Pancreas (tissue), 10 donors: ENCODE measurements around the gene TTC31. TPM values are rescaled to one million over a fixed set of nuclear protein-coding genes. Genes with fewer than 3 reads are reported as not detected.

Source experiments
- ATAC-seq, 4 donors: fragments of 200-7000 bp; cut with Tn5 transposase; one replicate each; pipeline versions ENCODE4 v1.8.0 to v1.9.1; 2020; ENCODE audit warnings: mild to moderate bottlenecking in 4 of 4, moderate library complexity in 4 of 4
- DNase-seq, 6 donors: peaks; one replicate each; pipeline ENCODE4 v3.0.0-alpha.2; 2020
- FAIRE-seq: peaks from 2 replicates; lab custom pipeline; 2012; peaks lifted over from hg19 to GRCh38; lab: Jason Lieb, UNC
- H3K27ac ChIP-seq, 4 donors: fragments of 200-600 bp; sonication (generic); 1 replicate in 3 of 4; 2 replicates in 1 of 4; pipeline versions ENCODE4 v1.5.0 to v1.8.0; 2020
- H3K27me3 ChIP-seq, 4 donors: fragments of 200-600 bp; one replicate each; pipeline ENCODE4 v1.8.0; 2021
- H3K36me3 ChIP-seq, 3 donors: fragments of 200-600 bp; sonication (generic) in 1 of 3; one replicate each; pipeline versions ENCODE4 v1.5.0 to v1.8.0; 2020 to 2021
- H3K4me1 ChIP-seq, 3 donors: fragments of 200-600 bp; one replicate each; pipeline ENCODE4 v1.8.0; 2021
- H3K4me3 ChIP-seq, 4 donors: fragments of 200-600 bp; sonication (generic) in 2 of 4; one replicate each; pipeline versions ENCODE4 v1.5.0 to v1.8.0; 2020 to 2021
- H3K9me3 ChIP-seq, 4 donors: fragments of 200-600 bp; one replicate each; pipeline ENCODE4 v1.8.0; 2021
- CTCF ChIP-seq, 4 donors: fragments of 200-600 bp; sonication (generic) in 3 of 4; IDR thresholded peaks; one replicate each; pipeline versions ENCODE4 v1.5.0 to v1.8.0; 2021; ENCODE audit warnings: antibody characterized with exemption in 4 of 4
- WGBS, 2 donors: extraction: QIAGEN DNeasy Blood & Tissue Kit; methylation state at CpG; one replicate each; pipeline ENCODE4 v1.1.7; 2013; 5-methylcytosine and 5-hydroxymethylcytosine counted together
- intact Hi-C, 3 donors: fragments of 100-400 bp; cut with DNase I; formaldehyde crosslinking; loops; one replicate each; pipeline versions ENCODE4 v1.11.1 to v1.14.2; 2022
- polyA plus RNA-seq, 2 donors: library from polyadenylated mRNA; stranded (reverse); fragments of 200-250 nt; gene quantifications; one replicate each; pipeline ENCODE4 v1.2.3, GENCODE V29; 2013
- total RNA-seq, 6 donors: library from RNA; stranded (reverse); fragmentation: NEBNext Ultra II Directional in 4 of 6; extraction: Animal tissue kit (Norgen Biotek cat#: 25700) in 4 of 6; gene quantifications; one replicate each; pipeline versions ENCODE4 v1.2.1 to v1.2.4, GENCODE V29; 2021 to 2023
- donor health status: healthy with polysubstance abuse.
- donor health status: DM: no; HTN: no; CAD: no; lungs with moderate emphysema.
- donor health status: DM: no; HTN: no; CAD: no.
- donor health status: control.
- donor health status: control.
- donor health status: Bipolar disorder and iron deficiency.
- donor health status: DM: yes; HTN: yes; CAD: no.
- donor health status: DM: no; HTN: no; CAD: no.
- donor health status: DM: no; HTN: no; CAD: no.
- donor health status: DM: yes; HTN: yes; CAD: no.

Gene TTC31
- total and polyA plus RNA-seq, 8 donors = 10.1 to 21.2 (median 12.1) TPM

DNA sequence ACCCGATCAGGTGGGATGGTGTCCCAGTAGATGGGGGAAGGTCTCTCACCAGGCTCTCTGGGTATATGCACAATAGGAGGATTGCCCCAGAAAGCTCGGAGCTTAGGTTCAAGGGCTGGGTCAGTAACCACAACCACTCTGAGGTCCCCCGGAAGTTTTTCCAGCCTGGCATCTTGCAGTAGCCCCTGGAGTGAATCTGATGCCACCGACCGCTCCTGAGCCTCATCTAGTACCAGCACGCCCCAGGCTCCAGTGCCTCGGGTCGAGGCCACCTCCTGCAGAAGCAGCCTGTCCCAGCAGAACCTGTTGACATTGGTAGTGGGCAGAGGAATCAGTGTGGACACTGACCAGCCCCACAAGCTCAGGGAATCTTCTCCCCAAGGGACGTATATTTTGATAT lies 41.1 kb downstream of the TTC31 start:
- Histone ChIP-seq H3K36me3 (peaks cover 0 to 13% (median 0%) of the 10 kb centered on the region in 3 donors), H3K27ac (no peak overlapping the region), H3K4me1 (peaks cover 7 to 11% (median 7%) of the 10 kb centered on the region in 3 donors), H3K27me3 (peaks cover 0 to 21% (median 3%) of the 10 kb centered on the region in 4 donors), H3K4me3 (no peak overlapping the region), H3K9me3 (no peaks in the 10 kb centered on the region)
- 63 to 78% methylated on average over 9 of the region's 9 CpGs for WGBS, 2 donors
- peak in 1 of 6 donors; percentile 40 for DNase-seq
- FAIRE-seq = no peak
- no peak for TF ChIP-seq CTCF (IDR thresholded peaks at IDR 0.05)
- ATAC-seq = no peak
- intact Hi-C loops = no loop called here

DNA sequence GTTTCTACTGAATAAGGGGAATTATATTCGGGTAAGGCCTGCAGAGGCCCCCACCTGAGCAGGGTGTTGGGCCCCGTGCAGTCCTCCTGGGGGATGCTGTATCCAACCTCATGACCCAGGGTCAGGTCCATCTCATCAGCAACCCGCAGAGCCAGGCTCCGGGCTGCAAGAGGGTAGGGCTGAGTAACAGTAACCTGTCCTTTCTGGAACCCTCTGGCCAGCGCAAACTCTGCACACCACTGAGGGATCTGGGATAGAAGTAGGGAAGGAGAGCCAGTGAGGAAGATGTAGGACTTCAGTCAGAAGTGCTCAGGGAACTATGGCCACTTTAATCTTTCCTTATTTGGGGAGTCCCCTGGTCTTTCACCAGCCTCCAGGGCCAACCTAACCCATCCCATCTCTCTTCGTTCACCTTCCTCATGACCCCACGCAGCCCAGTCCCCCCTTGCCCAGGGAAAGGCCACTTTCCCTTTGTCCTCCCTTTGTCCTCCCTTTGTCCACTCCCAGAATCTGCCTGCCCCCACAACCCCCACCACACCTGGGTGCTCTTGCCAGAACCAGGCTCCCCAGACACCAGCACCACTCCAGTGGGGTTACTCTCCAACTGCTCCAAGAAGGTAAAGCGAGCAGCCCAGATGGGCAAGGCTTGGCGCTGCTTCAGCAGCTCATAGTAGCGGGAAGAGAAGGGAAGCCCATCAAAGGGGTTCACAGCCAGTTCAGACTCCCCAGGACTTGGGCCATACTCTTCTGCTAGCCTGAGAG lies 42.3 kb downstream of the TTC31 start:
- ATAC-seq (no peak), FAIRE-seq (no peak), DNase-seq (peak in 1 of 6 donors; percentile 35)
- Histone ChIP-seq H3K27me3 (peaks cover 0 to 9% (median under 1%) of the 10 kb centered on the region in 4 donors), H3K4me1 (peaks cover 7 to 11% (median 7%) of the 10 kb centered on the region in 3 donors), H3K9me3 (no peaks in the 10 kb centered on the region), H3K4me3 (no peak overlapping the region), H3K27ac (no peak overlapping the region), H3K36me3 (peaks cover 0 to 13% (median 0%) of the 10 kb centered on the region in 3 donors)
- WGBS, 2 donors = 88 to 90% methylated on average over 10 of the region's 10 CpGs
- intact Hi-C loops = no loop called here
- no peak for TF ChIP-seq CTCF (IDR thresholded peaks at IDR 0.05)

DNA sequence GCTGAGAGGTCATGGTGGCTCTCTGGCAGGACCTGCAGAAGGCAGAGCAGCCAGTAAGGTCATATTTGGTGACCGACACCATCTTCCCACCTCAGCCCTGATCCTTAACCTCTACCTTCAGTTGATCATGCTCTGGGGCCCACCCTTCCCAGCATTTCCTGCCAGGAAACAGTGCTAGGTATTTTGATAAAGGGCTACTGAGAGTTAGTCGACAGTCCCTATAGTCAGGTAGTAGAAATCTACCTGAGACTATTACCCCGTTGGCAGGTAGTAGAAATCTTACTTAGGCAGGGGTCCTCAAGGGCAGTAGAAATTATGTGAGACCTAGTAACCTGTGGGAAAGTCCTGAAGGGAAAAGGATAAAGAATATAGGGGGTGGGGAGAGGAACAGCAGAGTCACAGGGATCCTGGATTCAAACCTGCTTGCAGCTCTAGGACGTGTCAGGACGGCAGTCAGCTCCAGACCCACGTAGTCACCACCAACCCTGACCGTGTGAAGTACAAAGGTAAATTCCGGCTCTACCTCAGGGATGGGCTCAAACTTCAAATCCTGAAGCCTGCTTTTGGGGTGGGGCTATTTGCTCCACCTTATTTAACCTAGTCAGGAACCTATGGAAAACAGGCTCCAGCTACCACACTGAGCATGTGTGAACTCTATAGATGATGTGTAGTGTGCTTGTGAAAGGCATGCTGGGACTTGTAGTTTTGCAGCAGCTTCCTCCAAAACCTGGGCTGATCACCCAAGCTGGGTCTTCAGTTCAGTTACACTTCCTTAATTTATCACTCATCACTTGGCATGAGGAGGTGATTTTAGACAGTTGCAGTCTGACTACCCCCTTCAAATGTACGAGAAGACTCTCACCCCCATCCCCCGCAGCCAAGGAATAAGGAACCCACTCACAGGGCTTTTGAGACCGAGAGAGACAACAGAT lies 43.1 kb downstream of the TTC31 start, which contains the start of gene DQX1:
Gene DQX1, minus strand, starts transcription at position 515 of the 932 bp plus-strand sequence. Its CDS starts 502 bp downstream, at position 13.
- Histone ChIP-seq H3K9me3 (no peaks in the 10 kb centered on the region), H3K27ac (no peak within 1 kb of the TSS), H3K27me3 (peaks cover 0 to 1% (median 0%) of the 10 kb centered on the region in 4 donors), H3K36me3 (peaks cover 0 to 13% (median 0%) of the 10 kb centered on the region in 3 donors), H3K4me3 (no peak within 1 kb of the TSS), H3K4me1 (peaks cover 7 to 15% (median 11%) of the 10 kb centered on the region in 3 donors)
- DNase-seq (peak in 1 of 6 donors; percentile 8), ATAC-seq (no peak), FAIRE-seq (no peak)
- WGBS, 2 donors = 92 to 94% methylated on average over 11 of the region's 11 CpGs
- no peak for TF ChIP-seq CTCF (IDR thresholded peaks at IDR 0.05)
- intact Hi-C loops = no loop called here

- intact Hi-C loops = no loop called here
- FAIRE-seq (no peak), DNase-seq (peak in 1 of 6 donors; percentile 7), ATAC-seq (no peak)
- Histone ChIP-seq H3K4me1 (peaks cover 7 to 18% (median 14%) of the 10 kb centered on the region in 3 donors), H3K9me3 (no peaks in the 10 kb centered on the region), H3K27me3 (no peaks in the 10 kb centered on the region), H3K36me3 (peaks cover 0 to 13% (median 0%) of the 10 kb centered on the region in 3 donors), H3K4me3 (no peak overlapping the region), H3K27ac (no peak overlapping the region)
- WGBS, 2 donors = 97 to 100% methylated on average over 11 of the region's 11 CpGs
- no peak for TF ChIP-seq CTCF (IDR thresholded peaks at IDR 0.05)
These were observed 43.9 kb downstream of the TTC31 start for GRCh38 chr2:74526649-74527230.
